GM19455 (cell line): ENCODE results near the gene TBC1D24.

ENCODE experiments used
- ATAC-seq: cut with Tn5 transposase; IDR thresholded peaks from one replicate; pipeline ENCODE4 v1.9.1; 2021; ENCODE audit not compliant: unreplicated experiment

Gene TBC1D24

DNA sequence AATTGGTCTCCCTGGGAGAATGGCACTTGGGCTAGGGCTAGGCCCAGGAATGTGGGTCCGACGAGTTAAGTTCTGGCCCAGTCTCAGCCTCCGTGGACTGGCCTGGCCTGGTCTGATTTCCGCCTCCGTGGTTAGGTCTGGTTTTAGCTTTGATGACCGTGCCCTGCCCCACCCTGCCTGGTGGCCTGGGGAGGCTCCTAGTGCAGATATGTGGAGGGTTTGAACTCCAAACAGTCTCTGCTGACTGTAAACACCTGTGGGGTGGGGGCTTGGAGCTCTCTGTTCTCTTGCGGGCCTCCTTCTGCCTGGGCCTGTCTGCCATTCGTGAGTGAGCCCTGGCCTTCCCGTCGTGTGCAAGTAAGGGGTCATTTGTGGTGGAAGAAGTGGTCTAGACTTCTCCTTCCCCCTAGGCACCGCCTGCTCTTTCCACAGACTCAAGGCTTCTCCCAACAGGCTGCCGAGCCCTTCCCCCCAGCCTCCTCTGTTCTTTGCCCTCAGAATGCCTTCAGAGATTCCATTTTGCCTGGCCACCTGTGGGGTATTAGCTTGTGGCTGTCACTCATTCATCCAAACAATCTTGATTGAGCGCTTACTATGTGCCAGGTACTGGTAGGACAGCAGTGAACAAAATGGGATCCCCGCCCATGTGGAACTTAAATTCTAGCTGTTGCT lies 40.4 kb downstream of the TBC1D24 start:
- ATAC-seq, result no peak

DNA sequence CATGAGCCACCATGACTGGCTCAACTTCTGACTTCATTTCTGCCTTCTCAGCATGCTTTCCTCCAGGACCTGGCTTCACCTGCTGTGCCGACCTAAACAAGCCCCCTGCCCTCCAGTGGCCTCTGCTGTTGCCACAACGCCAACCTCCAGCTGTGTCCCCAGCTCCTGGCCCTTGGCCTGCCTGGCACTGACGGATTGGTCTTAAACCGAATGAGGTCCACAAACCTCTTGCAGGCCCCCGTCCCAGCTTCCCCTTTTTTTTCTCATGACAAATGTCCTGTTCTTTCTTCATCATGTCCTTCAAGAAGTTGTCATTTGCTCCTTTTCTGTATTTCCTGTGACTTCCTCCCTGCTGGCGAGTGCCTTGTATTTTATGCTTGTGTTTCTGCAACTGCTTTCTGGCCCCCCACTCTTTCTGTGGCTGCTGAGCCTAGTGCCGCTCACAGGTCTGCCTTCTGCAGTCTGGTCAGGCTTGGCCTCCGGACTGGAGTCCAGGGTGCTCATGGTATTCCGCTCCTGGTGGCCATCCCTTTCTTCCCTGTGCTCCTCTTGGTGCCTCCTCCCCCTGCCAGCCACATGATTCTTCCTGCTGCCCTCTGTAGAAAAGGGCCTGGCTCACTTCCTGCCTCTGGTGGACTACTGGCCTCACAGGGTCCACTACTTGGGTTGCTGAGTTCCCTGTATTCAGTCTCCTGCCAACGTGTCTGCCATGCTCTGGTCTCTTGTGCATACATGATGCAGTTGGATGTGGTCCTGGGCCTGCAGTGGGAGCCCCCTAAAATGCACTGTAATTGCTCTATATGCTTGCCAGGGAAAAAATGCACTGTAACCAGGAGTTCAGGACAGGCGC lies 41.7 kb downstream of the TBC1D24 start:
- no peak for ATAC-seq

DNA sequence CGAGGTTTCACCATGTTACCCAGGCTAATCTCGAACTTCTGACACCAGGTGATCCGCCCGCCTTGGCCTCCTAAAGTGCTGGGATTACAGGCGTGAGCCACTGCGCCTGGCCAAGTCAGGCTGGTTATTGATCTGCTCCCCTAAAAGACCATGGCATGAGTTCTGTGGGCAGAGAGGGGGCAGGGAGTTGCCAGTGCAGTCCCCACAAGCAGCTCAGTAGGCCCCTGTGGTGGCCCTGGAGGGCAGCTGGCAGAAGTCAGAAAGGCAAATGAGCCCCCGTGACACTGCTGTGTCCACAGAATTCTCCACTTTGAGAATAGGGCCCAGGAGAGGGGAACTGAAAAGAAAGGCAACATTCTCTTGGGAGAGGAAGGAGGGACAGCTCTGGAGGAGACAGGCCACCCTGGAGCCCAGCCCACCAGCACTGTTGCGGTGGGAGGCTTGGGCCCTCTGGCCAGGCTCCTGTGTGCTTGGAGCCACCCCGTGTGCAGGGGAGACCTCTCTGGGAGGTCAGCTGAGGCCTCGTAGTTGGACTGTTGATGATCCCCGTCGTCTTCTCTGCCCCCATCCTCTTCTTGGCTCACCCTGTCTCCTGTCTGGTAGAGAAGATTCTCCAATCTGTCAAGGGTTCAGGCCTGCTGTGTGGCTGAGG lies 43.2 kb downstream of the TBC1D24 start:
- ATAC-seq, result no peak

DNA sequence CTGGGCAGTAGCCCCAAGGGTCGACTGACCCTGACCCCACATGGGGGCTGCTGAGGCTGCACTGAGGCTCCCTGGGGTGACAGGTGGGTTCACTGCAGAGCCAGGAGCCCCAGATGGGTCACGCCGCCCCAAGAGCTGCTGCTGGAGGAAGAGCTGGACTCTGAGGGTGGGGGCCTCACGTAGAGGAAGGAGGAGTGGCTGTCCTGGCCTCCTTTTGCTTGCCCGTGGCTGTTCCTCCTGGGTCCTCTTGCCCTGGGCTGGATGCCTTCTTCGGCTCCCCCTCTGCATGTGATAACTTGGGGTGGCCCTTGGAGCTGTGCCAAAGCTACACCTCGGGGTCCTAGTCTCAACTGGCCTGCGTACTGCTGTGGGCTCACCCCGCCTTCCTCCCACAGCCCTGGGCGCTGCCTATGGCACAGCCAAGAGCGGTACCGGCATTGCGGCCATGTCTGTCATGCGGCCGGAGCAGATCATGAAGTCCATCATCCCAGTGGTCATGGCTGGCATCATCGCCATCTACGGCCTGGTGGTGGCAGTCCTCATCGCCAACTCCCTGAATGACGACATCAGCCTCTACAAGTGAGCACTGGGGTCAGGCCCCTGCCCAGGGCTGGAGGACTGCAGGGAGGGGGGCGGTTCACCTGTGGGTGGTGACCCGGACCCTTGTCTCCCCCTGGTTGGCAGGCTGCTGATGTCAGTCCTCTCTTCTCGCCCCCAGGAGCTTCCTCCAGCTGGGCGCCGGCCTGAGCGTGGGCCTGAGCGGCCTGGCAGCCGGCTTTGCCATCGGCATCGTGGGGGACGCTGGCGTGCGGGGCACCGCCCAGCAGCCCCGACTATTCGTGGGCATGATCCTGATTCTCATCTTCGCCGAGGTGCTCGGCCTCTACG lies 44.1 kb downstream of the TBC1D24 start:
- ATAC-seq, result no peak

DNA sequence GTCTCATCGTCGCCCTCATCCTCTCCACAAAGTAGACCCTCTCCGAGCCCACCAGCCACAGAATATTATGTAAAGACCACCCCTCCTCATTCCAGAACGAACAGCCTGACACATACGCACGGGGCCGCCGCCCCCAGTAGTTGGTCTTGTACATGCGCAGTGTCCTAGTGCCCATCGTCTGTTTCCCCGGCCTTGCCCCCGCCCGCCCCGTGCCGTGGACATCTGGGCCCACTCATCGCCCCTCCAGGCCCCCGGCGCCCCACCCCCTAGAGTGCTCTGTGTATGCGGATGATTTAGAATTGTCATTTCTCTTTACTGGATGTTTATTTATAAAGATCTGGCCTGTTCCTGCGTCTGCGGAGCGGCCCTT lies 44.8 kb downstream of the TBC1D24 start:
- ATAC-seq, result no peak

DNA sequence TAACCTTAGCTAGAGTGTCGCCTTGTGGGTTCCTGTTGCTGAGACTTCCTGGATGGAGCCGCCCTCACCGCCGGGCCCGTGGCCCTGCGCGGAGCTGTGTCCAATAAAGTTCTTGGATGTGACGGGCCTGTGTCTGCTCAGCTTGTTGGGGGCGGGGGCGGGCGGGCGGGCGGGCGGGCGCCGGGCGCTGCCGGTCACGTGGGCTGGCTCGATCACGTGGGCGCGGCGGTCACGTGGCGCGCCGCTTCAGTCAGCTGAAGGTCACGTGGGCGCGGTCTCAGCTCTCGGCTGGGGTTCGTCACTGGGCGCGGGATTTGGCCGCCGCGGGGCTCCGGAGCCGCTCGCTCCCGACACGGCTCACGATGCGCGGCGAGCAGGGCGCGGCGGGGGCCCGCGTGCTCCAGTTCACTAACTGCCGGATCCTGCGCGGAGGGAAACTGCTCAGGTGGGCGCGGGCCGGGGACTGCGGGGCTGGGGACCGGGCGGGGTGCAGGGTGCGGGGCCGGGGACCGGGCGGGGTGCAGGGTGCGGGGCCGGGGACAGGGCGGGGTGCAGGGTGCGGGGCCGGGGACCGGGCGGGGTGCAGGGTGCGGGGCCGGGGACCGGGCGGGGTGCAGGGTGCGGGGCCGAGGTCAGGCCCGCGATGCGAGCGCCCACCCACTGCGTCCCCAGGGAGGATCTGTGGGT lies 45.3 kb downstream of the TBC1D24 start, which contains the start of gene AMDHD2:
TSS of gene AMDHD2 (plus strand) at position 275 of the 687 bp plus-strand sequence. CDS start at position 363, 88 bp downstream.
- ATAC-seq, result no peak

DNA sequence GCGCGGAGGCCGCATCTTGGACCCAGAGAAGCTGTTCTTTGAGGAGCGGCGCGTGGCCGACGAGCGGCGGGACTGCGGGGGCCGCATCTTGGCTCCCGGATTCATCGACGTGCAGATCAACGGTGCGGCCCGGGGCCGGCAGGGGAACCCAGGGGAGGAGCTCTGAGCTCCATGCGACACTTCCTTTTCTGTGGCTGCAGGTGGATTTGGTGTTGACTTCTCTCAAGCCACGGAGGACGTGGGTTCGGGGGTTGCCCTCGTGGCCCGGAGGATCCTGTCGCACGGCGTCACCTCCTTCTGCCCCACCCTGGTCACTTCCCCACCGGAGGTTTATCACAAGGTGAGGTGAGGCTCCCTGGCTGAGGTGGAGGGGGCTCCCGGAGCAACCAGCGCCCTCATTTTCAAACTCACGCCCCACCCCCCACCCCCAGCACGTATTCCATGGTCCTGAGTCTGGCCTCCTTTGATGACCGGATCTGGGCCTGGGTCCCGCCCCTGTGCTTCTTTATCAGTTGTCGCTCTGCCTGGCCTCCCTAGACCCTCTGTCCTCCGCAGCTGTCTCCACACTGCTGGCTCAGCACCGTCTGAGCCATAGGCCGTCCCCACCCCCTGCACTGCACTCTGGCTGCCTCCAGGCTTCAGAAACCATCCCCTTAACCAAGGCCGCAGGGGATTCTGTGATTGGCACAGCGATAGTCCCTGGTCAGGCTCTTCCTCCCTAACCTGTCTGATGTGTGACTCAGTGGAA lies 46.0 kb downstream of the TBC1D24 start:
- ATAC-seq, result no peak

DNA sequence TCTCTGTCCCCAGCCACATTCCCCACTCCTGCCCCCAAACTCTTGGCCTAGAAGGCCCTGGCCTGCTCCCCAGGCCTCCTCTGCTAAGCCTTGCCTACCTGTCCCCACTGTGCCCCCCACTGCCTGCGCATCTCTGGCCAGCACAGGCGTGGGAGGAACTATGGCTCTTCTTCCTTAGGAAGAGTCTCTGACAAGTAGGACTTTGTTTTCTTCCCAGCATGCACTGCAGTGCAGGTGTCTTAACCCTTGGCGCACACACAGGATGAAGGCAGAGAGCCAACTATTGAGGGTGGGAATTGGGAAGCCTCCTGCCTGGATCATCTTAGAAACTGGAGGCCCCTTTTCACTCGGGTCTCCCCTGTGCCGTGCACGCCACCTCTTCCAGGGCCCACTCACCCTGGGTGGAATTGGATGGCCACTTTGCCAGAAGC lies 48.9 kb downstream of the TBC1D24 start:
- no peak for ATAC-seq

DNA sequence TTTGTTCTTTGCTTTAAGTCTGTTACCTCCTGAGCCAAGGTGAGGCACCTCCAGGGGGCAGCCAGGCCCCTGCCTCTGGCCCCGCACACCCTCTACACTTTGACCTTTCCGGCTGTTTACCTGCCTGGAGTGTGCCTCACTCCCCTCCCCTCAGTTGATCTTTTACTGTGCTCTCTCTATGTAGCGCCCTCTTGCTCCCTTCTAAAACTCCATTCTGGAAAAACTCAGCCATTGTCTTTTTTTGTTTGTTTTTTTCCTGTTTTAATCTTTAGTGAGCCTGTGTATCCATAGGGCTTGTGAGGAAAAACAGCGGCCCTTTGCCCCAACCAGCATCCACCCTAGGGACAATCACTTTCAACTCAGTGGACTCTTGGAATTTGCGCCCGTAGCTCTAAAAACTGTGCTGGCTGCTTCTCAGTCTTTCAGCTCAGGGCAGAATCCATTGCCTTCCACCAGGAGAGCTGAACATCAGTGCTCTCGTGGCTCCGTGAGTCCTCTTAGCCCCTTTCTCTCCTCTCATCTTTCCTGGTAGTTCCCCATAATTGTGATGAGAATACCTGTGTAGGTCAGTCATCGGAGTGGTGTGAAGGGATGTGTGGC lies 49.5 kb downstream of the TBC1D24 start:
- no peak for ATAC-seq

DNA sequence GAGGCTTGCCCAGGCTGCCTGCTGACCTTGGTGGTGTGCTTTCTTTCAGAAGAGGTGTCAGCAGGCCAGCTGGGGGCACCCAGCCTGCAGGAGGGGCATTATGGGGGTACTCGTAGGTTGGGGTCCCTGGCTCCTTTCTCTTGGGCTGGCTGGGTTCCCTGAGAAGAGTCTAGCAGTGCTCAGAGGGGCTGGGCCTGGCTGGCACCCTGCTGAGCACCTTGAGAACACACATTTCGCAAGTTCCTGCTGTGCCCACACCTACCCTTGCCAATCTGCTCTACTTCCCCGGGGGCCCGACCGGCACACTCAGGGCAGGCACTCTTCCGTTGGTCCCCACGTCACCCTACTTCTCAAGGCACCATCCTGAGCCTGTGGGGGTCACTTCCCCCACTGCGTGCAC lies 51.2 kb downstream of the TBC1D24 start:
- ATAC-seq, result no peak

DNA sequence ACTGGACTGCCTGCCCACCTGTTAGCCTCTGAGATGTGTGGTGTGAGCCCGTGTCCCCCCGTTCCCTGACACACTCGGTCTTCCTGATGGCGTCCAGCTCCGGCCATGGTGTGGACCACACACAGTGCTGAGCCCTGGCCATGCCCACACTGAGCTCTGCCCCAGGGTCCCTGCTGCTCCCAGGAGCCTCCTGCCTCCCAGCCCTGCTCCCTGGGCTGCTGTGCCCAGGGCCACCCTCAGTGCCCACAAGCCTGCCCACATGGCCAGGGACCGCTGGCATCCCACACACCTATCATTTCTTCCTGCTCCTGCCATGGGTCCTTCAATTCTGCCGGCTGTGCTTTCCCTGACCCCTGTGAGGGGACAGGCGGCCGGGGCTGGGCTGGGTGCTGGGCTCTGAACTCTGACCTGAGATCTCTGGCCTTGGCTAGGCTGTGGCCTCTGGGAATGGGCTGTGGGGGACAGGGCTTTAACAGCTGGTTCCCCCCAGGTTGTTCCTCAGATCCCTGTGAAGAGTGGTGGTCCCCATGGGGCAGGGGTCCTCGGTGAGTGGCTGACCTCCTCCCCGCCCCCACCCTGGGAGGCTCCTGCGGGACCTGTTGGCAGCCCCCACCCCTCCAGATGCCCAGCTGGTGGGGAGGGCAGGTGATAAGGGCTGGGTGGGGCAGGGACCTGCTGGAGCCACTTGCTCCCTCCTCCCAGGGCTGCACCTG lies 52.3 kb downstream of the TBC1D24 start:
- no peak for ATAC-seq

DNA sequence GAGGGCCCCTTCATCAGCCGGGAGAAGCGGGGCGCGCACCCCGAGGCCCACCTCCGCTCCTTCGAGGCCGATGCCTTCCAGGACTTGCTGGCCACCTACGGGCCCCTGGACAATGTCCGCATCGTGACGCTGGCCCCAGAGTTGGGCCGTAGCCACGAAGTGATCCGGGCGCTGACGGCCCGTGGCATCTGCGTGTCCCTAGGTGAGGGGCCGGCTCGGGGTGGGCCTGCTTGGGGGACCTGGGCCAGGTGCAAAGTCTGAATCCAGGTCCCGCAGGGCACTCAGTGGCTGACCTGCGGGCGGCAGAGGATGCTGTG lies 52.8 kb downstream of the TBC1D24 start:
- ATAC-seq, result no peak

DNA sequence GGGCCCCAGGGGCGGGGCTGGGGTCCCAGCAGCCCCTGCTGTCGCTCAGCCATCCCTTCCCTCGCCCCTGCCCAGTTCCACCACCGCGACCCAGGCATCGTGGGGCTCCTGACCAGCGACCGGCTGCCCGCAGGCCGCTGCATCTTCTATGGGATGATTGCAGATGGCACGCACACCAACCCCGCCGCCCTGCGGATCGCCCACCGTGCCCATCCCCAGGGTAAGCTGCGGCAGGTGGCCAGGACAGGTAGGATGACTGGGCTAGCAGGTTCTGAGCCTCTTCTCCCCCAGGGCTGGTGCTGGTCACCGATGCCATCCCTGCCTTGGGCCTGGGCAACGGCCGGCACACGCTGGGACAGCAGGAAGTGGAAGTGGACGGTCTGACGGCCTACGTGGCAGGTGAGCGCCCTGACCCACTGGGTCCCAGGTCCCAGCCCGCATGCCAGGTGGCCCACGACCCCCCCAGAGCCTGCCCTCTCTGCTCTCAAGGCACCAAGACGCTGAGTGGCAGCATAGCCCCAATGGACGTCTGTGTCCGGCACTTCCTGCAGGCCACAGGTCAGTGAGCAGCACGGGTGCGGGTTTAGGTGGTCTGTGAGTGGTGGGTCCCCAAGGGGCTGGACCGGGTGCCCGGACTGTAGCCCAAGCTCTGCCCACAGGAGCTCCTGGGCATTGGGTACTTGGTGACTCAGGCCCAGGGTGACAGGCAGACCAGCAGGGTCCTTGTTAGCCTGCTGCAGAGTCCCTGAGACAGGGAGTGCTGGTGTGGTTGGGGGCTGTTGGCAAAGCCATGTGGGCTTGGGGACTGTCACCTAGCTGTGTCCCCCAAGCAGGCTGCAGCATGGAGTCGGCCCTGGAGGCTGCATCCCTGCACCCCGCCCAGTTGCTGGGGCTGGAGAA lies 53.5 kb downstream of the TBC1D24 start:
- ATAC-seq, result no peak

DNA sequence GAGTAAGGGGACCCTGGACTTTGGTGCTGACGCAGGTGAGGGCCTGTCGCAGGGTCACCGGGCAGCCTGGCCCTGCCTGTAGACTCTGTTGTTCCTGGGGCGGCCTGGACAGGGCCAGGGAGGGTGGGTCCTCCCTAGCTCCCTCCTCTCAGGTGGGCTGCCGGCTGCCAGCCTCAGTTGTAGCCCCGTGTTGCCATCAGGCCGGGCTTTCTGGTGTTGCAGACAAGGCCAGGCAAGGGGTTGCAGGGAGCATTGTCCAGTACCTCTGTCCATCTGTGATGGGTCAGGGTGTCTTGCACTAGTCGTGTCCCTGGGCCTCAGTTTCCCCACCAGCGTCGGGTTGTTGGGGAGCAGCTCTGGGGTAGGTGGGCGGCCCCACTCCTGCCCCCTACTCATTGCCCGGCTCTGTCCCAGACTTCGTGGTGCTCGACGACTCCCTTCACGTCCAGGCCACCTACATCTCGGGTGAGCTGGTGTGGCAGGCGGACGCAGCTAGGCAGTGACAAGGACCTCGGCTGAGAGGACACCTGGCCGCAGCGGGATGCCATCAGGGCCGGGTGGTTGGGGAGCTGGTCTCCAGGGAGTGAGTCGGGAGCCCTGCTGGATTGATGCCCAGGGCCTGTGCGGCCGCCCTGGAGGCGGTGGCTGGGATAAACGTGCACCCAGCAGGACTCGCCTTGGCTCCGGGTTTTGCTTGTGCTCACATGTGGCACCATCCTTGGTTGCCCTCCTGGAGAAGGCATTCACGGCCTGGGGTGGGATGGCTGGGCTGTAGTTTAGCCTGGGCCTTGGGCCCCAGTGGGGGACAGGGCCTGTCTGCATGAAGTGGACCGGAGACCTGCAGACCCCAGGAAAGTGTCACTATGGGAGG lies 54.4 kb downstream of the TBC1D24 start:
- ATAC-seq, result no peak

DNA sequence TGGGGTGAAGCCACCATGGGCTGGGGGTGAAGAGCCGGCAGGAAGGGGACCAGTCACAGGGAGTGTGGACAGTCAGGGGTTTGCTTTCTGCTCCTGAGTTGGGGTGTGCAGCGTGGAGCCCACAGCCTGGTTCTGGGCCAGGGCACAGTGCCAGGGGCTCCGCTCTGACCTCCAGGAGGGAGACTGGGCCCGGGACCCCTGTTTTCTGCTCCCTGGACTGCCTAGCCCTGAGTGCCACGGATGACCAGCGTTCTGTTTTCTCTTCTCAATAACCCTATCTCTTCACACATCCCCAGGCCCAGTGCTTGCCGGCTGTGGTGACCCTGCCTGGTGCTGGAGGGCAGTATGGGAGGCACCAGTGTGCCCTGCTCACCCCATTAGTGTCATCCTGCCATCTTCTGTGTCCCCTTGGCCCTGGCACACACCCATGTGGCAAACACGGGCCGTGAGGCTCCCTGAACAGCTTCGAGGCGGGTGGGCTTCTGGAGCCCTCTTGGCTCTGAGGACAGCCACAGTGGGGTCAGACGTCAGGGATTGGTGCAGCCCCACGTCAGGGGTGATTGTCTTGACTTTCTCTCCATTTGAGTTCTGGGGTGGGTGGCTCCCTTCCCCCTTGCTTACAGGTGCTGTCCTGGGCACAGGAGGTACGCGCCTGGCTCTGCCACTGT lies 55.2 kb downstream of the TBC1D24 start:
- no peak for ATAC-seq

DNA sequence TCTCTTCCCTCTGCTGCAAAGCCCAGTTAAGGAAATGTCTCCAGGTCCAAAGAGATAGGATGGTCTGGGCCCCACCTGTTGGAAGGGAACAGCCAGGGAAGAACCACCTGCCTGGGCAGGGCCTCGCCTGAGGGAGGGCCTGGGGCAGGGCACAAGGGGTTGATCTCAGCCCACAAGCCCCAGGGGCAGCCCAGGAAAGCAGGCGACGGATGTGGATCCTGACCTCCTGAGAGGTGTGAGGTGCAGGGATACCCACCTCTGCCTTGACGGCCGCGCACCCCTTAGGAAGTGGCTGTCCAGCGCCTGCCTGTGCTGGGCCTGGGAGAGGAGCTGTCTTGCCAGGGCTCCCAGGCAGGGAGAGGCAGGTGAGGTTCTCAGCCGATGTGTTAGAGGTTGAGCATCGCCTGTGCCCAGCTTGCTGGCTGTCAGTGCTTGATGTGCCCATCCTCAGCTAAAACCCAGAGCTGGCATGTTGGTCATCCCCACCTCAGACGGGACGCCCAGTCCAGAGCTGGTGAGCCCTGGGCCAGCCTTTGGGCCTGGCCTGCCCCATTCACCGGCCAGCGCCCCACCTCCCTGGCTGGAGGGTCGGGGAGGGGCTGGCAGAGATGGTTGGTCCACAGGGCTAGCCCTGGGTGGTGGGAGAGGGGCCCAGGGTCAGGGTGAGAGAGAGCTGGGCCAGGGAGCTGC lies 55.8 kb downstream of the TBC1D24 start:
- ATAC-seq, result no peak
